OCI-LY3 (cell line): ENCODE data around the gene KCNMA1.

Source experiments
- CTCF ChIP-seq: fragments of 200-600, 300-600 bp; sonication (generic); IDR thresholded peaks from 2 replicates; pipeline ENCODE4 v1.5.1; 2014; ENCODE audit warnings: antibody characterized with exemption, low read length, low read depth
- EZH2phosphoT487 ChIP-seq: fragments of 200-600 bp; shearing (Covaris generic); IDR thresholded peaks from 2 replicates; pipeline ENCODE4 v1.6.1; 2018; ENCODE audit warnings: antibody characterized with exemption, mixed run types, low read depth

GRCh38 chr10:77498210-77498609, 139.4 kb downstream of the KCNMA1 start:
- TF ChIP-seq CTCF = no peak
- no peak for TF ChIP-seq EZH2phosphoT487
